Uterus (tissue), 4 donors: ENCODE results near the gene ZSCAN25. TPM values are rescaled to one million over a fixed set of nuclear protein-coding genes. Genes with fewer than 3 reads are reported as not detected.

Experiments
- DNase-seq, 2 donors: peaks; one replicate each; pipeline ENCODE4 v3.0.0-alpha.2; 2019 to 2020
- H3K27ac ChIP-seq, 2 donors: fragments of 200-600 bp; sonication (generic); 1 replicate in 1 of 2; 2 replicates in 1 of 2; pipeline ENCODE4 v1.5.1; 2016 to 2018
- H3K27me3 ChIP-seq, 2 donors: fragments of 200-600 bp; sonication (generic); one replicate each; pipeline ENCODE4 v1.5.1; 2018 to 2019; ENCODE audit warnings: control low read depth in 1 of 2
- H3K36me3 ChIP-seq, 2 donors: fragments of 200-600 bp; sonication (generic); one replicate each; pipeline ENCODE4 v1.5.1; 2019; ENCODE audit warnings: control low read depth in 1 of 2
- H3K4me1 ChIP-seq, 2 donors: fragments of 200-600 bp; sonication (generic); one replicate each; pipeline ENCODE4 v1.5.1; 2018 to 2019; ENCODE audit warnings: control low read depth in 1 of 2
- H3K4me3 ChIP-seq, 2 donors: fragments of 200-600 bp; sonication (generic); 1 replicate in 1 of 2; 2 replicates in 1 of 2; pipeline ENCODE4 v1.5.1; 2018 to 2019; ENCODE audit warnings: mild to moderate bottlenecking in 1 of 2
- H3K9me3 ChIP-seq, 2 donors: fragments of 200-600 bp; sonication (generic); one replicate each; pipeline ENCODE4 v1.5.1; 2019; ENCODE audit warnings: control low read depth in 1 of 2
- POLR2A ChIP-seq, 2 donors: fragments of 450-650 bp; IDR thresholded peaks; one replicate each; pipeline ENCODE4 v1.6.1; 2016; ENCODE audit warnings: antibody characterized with exemption in 2 of 2, mild to moderate bottlenecking in 1 of 2, moderate library complexity in 1 of 2
- intact Hi-C: fragments of 100-400 bp; cut with DNase I; formaldehyde crosslinking; loops from one replicate; pipeline ENCODE4 v1.15.1; 2023; ENCODE audit warnings: low total_unique reads
- total RNA-seq, 4 donors: library from RNA; depleted of rRNA in 3 of 4; stranded (reverse); fragments of >200 nt in 3 of 4; gene quantifications; one replicate each; pipeline versions ENCODE4 v1.1.0 to v1.2.4, GENCODE V29; 2014 to 2023
- TF ChIP-seq, protein P1 (sequence below), 4 experiments: fragments of 200-600 bp in 2 of 4; fragments of 450-650 bp in 2 of 4; sonication (generic) in 2 of 4; IDR thresholded peaks; one replicate each; pipeline ENCODE4 v1.5.1; 2016 to 2019; ENCODE audit warnings: antibody characterized with exemption in 4 of 4, mild to moderate bottlenecking in 2 of 4, moderate library complexity in 1 of 4
- donor health status: DM: yes; HTN: yes; CAD: no.

The ZSCAN25 gene
- total RNA-seq, 4 donors from 2014 or later = 6.8 to 26.9 (median 22.8) TPM

DNA sequence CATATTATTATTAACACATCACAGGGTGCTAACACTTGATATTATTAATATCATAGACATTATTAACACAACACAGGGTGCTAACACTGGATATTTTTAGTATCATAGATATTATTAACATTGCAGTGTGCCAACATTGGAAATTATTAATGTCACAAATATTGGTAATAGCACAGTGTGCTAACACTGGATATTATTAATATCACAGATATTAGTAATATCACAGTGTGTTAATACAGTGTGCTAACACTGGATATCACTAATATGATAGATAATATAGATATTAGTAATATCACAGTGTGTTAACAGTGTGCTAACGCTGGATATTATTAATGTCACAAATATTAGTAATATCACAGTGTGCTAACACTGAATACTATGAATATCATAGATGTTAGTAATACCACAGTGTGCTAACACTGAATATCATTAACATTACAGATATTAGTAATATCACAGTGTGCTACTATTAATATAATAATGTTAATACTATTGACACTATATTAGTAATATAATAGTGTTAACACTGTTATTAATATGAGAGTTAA is 20.3 kb upstream of the ZSCAN25 start:
- no peaks in the 10 kb centered on the region for H3K36me3 ChIP-seq
- H3K4me1 ChIP-seq = no peaks in the 10 kb centered on the region
- DNase-seq = no peak
- H3K4me3 ChIP-seq = no peak overlapping the region
- TF ChIP-seq, protein P1, sequence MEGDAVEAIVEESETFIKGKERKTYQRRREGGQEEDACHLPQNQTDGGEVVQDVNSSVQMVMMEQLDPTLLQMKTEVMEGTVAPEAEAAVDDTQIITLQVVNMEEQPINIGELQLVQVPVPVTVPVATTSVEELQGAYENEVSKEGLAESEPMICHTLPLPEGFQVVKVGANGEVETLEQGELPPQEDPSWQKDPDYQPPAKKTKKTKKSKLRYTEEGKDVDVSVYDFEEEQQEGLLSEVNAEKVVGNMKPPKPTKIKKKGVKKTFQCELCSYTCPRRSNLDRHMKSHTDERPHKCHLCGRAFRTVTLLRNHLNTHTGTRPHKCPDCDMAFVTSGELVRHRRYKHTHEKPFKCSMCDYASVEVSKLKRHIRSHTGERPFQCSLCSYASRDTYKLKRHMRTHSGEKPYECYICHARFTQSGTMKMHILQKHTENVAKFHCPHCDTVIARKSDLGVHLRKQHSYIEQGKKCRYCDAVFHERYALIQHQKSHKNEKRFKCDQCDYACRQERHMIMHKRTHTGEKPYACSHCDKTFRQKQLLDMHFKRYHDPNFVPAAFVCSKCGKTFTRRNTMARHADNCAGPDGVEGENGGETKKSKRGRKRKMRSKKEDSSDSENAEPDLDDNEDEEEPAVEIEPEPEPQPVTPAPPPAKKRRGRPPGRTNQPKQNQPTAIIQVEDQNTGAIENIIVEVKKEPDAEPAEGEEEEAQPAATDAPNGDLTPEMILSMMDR (IDR thresholded peaks at IDR 0.05) = no peak
- no peak for TF ChIP-seq POLR2A (IDR thresholded peaks at IDR 0.05)
- H3K9me3 ChIP-seq = no peaks in the 10 kb centered on the region
- intact Hi-C loops = no loop called here
- H3K27me3 ChIP-seq = no peaks in the 10 kb centered on the region
- H3K27ac ChIP-seq = no peak overlapping the region

DNA sequence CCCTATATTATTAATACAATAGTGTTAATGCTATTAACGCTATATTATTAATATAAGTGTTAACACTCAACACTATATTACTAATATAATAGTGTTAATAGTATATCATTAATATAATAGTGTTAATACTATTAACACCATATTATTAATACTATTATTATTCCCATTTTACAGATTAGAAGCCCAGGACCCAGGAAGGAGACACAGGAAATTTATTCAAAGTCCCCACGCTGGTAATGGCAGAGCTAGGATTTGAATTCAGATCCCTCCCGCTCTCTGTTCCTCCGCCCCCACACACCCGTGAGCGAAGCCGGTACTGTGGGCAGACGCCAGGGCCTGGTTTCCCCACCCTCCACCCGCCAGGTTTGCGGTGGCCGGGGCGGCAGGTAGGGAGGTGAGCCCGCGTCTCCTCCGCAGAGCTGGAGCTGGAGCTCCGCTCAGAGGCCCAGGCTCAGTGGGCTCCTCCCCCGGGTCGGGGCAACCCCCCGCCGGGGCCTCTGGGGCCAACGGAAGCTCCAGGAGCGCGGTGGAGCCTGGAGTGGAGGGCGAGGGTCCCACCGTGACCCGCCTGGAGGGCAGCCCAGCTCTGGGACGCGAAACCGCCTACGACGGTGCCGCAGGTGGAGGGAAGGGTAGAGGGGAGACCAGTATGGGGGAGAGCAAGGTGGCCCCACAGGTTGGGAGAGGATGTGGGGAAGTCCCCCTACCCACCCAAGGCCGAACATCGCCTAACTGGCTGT is 18.8 kb upstream of the ZSCAN25 start, which contains the start of gene TMEM225B:
TSS of gene TMEM225B (plus strand) at position 506 of the 740 bp plus-strand sequence. CDS start 6,122 bp downstream, outside the sequence.
- no peaks in the 10 kb centered on the region for H3K36me3 ChIP-seq
- intact Hi-C loops = no loop called here
- no peaks in the 10 kb centered on the region for H3K4me1 ChIP-seq
- no peak for DNase-seq
- H3K27ac ChIP-seq = no peak within 1 kb of the TSS
- no peaks in the 10 kb centered on the region for H3K9me3 ChIP-seq
- no peak within 1 kb of the TSS for H3K4me3 ChIP-seq
- H3K27me3 ChIP-seq = no peaks in the 10 kb centered on the region
- no peak for TF ChIP-seq POLR2A (IDR thresholded peaks at IDR 0.05)
- TF ChIP-seq, protein P1 (IDR thresholded peaks at IDR 0.05) = no peak

- Histone ChIP-seq H3K27ac (no peak overlapping the region), H3K27me3 (no peaks in the 10 kb centered on the region), H3K9me3 (no peaks in the 10 kb centered on the region), H3K4me1 (no peaks in the 10 kb centered on the region), H3K36me3 (no peaks in the 10 kb centered on the region), H3K4me3 (no peak overlapping the region)
- TF ChIP-seq, protein P1 (IDR thresholded peaks at IDR 0.05) = no peak
- TF ChIP-seq POLR2A (IDR thresholded peaks at IDR 0.05) = no peak
- intact Hi-C loops = no loop called here
- no peak for DNase-seq
Measured at GRCh38 chr7:99599836-99600235, 16.9 kb upstream of the ZSCAN25 start.

GRCh38 chr7:99601656-99602310 is 15.0 kb upstream of the ZSCAN25 start:
- no peaks in the 10 kb centered on the region for H3K4me1 ChIP-seq
- no peaks in the 10 kb centered on the region for H3K9me3 ChIP-seq
- no peaks in the 10 kb centered on the region for H3K36me3 ChIP-seq
- no peak overlapping the region for H3K27ac ChIP-seq
- no peaks in the 10 kb centered on the region for H3K27me3 ChIP-seq
- intact Hi-C loops = no loop called here
- no peak for DNase-seq
- H3K4me3 ChIP-seq = no peak overlapping the region
- TF ChIP-seq POLR2A (IDR thresholded peaks at IDR 0.05) = no peak
- TF ChIP-seq, protein P1 (IDR thresholded peaks at IDR 0.05) = no peak

- Histone ChIP-seq H3K27ac (no peak overlapping the region), H3K4me1 (no peaks in the 10 kb centered on the region), H3K9me3 (no peaks in the 10 kb centered on the region), H3K4me3 (no peak overlapping the region), H3K27me3 (no peaks in the 10 kb centered on the region), H3K36me3 (no peaks in the 10 kb centered on the region)
- intact Hi-C loops = no loop called here
- TF ChIP-seq, protein P1 (IDR thresholded peaks at IDR 0.05) = no peak
- TF ChIP-seq POLR2A (IDR thresholded peaks at IDR 0.05) = no peak
- DNase-seq = no peak
Measured at GRCh38 chr7:99605527-99605926, 11.2 kb upstream of the ZSCAN25 start.
